NCI-H82 treated with DMSO at 0.1 percent for 48 hours (cell line): ENCODE data around the gene ACSS1.

ENCODE experiments used
- DNase-seq: peaks from one replicate; lab custom pipeline; 2025; ENCODE audit not compliant: unreplicated experiment; lab: John Stamatoyannopoulos, UW

The ACSS1 gene

DNA sequence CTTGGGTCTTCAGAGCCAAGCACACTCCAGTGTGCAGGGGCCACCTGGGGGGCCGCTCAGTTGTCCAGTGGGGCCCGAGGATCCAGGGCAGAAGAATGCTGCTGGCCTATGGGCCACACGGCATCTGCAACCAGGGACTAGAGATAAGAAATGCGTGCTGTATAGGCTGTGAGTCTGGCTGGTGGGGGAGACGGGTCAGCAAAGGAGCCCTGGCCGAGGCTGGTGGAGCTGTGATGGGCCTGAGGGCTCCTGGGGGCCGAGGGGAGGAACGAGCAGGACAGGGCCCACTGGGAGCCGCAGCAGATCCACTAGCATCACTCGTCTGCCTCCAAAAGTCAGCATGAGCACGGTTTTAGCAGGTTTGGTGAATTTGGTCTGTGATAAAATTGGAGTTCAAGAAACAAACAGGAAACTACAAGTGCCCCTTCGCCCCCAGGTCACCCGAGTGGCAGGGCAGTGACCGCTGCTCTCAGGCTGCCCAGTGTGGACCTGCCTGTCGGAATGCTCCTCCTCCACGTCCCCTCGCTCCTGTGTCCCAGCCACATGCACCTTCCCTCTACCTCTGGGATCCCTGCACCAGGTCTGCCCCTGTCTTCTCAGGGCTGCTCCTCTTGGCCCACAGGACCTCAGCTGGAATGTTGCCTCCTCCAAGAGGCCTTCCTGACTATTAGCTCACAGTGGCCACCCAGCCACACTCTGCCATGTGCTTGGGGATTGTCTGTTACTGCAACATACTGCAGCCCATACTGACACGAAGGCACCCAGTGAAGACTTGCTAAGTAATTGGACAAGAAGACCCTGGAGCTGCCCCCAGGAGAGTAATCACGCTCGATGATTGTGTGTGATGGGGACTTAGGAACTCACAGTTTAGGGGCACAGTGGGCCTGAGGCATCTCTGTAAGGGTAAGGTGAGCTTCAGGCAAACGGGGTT is 10.9 kb downstream of the ACSS1 start:
- DNase-seq, result no peak

DNA sequence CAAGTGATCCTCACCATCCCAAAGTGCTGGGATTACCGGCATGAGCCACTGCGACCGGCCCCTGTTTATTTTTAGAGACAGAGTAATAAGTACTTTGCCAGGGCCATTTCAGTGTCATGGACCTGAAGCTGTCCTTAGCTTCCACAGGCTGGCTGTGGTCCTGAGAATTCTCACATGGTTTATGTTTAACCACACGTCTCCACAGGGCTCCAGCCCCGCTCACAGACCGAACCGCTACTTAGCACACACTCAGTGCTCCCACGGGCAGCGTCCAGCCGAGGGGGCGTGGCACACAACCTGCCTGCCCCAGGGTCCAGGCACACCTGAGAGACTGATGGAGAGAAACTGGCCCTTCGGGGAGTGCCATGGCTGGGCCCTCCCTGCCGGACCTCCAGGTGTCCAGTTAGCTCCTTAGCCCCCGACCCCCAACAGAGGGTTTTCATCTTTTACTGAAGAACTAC is 11.7 kb downstream of the ACSS1 start:
- no peak for DNase-seq

DNA sequence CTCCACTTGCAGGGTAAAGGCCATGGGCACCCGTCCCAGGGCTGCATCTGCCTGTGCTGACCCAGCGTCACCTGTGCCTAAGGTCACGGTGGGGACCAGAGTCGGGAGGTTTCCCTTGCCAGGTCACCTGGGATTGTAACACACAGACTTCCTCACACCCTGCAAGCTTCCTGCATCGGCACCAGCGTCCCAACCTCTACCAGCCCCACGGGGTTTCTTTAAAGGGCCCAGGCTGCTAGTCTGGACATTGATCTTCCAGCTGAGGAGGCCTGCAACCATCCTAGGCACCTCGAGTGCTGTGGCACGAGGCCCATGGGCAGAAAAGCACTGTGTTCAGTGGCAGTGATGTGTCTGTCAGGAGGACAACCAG is 12.6 kb downstream of the ACSS1 start:
- no peak for DNase-seq

DNA sequence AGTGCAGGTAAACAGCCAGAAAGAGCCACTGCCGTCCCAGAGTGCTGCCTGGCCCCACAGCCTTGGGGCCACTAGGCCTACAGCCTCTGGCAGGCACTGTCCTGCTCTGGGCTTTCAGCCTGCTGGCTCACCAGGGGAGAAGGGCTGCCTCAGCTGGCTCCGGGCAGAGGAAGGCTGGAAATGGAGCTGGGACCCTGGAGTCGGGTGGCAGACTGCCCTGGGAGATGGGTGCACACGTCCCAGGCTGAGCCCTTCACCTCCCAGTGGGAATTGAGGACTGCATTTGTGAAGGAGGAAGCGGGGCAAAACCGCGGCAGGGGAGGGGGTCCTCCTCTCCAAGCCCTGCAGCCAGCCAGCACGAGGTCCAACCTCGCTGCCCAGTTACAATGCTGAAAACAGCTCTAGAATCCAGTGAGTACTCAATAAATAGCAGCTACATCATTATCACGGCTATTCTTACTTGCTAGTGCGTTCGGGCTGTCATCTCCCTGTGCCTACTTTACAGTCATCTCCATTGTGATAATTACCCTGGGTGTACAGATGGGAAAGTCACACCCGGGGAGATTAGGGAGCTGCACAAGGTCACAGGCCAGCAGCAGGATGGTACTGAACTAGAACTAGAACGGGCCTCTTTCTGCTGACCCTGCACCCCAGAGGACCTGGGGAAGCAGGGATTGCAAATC is 13.1 kb downstream of the ACSS1 start:
- no peak for DNase-seq

DNA sequence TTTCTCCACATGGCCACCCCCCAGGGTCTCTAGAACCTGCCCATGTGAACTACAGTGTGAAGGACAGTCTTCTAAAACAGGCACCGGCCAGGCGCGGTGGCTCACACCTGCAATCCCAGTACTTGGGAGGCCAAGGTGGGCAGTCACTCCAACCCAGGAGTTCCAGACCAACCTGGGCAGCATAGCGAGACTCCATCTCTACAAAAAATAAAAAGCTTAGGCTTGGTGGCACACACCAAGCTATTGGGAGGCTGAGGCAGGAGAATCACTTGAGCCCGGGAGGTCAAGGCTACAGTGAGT is 13.7 kb downstream of the ACSS1 start:
- no peak for DNase-seq

DNA sequence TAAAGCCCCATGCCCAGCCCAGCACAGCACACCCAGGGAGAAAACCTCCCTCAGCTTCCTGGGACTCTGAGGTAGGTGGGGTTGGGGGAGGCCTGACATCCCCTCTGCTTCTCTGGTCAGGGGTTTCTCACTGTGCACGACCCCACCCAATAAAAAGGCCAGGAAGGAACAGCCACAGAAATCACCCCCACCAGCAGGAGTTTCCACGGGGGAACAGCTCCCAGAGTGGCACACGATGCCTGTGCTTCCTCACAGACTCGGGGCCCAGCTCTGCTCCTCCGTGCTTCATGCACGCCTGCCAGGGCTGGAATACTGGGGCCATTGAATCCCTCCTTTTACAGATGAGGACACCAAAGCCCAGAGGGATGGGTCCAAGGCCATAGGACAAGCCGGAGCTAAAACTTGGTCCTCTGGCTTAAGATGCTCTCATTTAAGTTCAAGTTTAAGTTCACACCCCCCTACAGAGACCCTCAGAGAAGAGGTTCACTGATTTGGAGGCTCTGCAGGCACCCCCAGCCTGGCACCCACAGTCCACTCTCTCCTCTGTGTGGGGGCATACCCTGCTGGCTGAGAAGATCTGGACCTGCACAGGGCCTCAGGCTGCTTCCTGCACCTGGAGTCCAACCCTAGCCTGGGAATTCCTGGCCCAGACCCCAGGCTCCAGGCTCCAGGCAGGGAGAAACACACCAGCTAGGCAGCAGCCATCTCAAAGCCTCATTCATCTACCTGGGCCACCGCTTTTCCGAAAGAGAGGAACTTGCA is 14.3 kb downstream of the ACSS1 start:
- DNase-seq, result no peak

DNA sequence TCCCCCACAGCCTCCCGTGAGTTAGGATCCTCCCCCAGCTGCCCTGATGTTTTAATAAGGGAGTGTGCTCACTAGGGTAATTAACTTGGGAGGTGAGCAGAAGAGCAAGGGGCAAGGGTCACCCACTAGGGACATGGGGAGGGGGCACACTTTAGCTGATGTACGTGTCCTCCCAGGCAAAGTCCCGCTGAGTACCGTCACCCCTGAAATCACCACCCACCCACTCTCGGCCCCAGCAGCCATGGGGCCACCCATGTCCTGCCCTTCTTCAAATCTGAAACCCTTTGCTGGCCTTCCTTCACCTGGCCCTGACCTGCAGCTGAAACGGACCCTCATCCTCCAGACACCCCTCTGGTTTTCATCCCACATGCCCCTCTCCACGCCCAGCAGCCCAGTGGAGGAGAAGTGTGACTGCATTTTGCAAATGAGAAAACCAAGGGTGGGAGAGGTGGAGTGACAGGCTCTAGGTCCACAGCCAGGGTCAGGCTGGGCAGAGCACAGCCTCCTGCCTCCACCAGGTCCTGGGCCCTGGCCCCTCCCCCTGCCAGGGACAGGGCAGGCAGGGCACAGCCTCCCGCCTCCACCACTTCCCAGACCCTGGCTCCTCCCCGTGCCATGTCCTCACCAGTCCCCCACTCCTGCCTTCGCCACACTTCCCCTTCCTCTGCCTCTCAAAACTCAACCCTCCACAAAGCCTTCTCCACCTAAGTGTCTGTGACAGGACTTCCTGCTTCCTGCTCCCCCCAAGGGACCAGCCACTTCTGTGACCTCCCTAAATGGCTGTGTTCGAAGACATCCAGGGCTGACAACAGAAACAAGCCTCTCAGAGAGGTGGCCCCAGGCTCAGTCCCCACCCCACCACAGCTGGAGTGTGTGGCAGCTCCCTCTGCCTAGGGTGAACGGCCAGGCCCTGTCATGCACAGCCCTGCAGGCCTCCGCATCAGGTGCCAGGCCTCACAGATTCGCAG is 15.1 kb downstream of the ACSS1 start:
- DNase-seq, result no peak

DNA sequence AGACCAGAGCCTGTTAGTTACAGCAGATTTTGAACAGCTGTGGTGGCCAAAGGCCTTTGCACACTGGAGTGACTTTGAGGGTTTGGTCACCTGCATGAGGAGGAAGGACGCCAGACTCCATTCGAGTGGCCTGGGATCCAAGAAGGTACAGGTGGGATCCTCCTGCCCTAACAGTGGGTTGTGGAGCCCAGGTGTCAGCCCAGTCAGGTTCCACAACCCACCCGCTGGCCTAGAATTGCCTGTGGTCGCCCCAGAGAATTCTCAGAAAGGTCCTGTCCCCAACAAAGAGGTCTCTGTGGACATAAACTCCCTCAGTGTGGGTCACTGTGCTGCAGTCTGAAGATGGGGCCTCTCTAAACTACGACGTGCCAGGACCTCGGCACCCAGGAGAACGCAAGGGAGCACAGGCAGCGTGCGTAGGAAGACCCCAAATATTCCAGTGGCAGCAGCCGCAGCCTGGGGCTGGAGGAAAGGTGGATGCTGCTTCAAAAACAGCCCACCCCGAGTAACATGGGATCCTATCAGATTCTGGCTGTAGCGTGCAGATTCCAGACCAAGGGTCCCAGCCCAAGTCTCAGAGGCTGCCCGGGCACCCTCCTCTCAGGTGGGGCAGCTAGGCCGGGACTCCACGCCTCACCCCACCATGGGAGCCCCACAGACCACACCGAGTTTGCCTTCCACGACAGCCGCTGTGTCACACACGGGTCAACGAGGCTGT is 16.0 kb downstream of the ACSS1 start:
- no peak for DNase-seq

DNA sequence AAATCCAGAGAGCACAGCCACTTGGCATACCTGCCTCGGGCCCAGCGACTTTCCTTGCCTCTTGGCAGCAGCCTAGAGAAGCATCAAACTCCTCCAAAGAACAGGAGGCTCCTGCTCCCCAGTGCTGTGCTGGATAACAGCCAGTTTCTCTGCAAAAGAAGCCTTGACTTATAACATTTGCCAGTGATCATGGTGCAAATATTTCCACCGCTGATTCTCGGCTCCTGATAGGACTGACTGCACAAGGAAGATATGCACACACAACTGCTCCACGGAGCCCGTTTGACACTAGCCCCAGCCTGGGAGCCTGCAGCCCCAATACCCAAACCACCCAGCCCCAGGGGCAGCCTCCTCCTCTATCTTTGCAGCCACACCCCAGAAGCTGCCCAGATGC is 17.5 kb downstream of the ACSS1 start:
- DNase-seq, result no peak

DNA sequence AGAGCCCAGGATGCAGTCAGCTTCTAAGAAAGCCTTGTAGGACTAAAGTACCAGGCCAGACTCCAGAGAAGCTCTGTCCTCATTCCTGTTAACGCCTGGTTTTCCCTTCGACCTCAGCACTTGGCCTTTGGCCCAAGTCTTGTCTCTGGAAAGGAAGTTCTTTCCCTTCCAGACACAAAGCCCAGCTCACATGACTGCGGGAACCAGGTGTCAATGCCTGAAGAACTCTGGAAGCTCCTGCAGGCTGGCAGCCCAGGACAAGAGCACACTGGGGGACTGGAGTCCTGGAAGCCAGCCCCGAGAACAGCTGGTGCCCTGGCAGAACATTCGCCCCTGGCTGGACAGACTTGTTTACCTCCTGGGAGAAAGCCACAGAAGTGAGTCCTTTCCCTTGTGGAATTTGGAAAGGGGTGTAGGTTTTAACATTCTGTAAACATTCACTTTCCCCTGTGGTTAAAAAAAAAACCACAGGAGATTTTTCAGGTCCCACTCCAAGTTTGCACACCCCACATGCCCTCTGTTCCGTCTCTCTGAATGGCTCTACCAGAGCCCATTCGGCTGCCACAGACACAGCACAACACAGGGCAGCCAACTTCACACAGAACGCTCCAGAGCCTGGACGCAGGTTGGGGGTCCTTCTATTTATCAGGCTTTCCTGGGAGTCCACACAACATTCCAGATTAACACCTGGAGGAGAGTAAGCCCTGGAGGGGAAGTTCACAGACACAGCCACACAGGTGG is 18.1 kb downstream of the ACSS1 start:
- DNase-seq, result no peak

DNA sequence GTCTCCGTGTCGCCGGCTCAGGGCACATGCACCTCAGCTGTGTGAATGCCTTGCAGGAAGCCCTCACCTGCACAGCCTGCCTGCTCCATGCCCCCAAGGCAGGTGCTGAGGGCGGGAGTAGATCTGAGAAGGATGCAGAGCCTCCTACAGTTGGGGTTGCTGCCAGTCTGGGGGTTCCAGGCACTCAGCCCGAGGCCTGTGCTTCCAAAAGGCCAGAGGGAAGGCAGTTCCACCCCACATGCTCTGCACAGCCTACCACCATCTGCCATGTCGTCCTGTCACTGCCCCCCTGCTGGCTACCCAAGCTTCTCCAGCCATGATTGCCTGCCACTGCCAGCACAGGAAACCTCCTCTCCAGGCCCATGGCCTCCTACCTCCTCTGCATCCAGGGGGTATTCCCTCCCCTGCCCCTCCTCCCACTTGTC is 19.3 kb downstream of the ACSS1 start:
- DNase-seq, result no peak

DNA sequence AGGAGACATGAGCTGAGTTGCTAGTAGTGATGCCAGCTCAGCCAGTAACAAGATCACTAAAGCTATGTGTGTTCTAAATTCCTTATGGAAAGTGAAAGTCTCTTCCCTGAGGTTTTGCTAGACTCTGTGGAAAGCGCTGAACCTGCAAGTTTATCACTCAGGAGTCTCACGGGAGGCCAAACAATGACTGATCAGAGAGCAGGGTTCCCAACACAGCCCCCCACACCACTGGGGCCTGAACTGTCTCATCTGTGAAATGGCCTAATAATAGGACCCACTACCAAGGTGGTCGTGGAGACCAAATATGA is 19.9 kb downstream of the ACSS1 start:
- DNase-seq, result no peak

DNA sequence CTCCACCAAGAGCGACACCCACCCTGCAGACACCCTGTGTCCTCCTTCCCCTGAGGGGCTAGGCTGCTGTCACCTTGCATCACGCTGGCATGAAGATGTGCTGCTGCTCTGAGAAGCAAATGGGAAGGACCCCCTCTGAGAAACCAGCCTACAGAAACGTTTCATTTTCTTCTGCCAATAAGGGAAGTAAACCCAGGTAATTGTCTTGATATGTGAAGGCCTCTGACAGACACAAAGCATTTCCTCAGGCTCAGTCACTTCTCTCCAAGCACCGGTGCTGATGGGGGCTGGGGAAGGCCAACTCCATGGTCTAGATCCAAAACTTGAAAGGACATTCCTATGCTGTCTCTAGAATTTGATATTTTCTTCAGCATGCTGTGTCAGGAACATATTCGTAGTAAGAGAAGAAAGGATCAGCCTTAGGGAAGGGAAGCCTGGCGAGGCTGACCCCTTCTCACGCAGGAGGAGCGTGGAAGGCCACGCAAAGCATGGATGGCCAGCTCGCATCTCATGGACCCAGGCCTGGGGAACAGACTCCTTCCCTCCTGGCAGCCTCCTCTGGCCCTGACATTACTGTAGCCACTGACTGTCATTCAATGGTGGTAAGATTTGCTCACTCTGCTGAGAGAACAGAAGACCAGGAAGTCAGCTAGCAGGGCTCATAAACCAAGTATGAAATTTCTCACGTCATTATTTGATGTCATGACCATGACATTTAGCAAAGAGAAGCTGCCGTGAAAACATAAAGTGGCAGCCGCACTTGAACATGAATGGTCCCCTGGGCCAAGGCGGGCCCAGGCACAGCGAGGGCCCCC is 20.4 kb downstream of the ACSS1 start:
- DNase-seq, result no peak

DNA sequence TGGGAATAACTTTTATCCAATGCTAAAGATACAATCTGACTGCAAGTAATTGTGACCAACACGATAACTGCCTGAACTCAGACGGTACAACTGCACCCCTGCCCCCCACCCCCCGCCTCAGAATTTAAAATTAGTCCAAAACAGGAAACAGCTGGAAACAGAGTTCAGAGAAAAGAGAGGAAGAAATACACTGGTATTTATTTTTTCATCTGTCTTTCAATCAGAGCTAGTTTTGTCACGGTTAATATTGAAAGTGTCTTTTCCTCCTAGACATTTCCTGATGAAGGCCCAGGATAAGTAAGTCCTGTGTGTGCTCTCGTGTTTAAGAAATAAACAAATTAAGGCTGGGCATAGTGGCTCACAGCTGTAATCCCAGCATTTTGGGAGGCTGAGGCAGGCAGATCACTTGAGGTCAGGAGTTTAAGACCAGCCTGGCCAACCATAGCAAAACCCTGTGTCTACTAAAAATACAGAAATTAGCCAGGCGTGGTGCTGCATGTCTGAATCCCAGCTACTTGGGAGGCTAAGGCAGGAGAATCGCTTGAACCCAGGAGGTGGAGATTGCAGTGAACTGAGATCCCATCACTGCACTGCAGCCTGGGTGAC is 21.5 kb downstream of the ACSS1 start:
- DNase-seq, result no peak

DNA sequence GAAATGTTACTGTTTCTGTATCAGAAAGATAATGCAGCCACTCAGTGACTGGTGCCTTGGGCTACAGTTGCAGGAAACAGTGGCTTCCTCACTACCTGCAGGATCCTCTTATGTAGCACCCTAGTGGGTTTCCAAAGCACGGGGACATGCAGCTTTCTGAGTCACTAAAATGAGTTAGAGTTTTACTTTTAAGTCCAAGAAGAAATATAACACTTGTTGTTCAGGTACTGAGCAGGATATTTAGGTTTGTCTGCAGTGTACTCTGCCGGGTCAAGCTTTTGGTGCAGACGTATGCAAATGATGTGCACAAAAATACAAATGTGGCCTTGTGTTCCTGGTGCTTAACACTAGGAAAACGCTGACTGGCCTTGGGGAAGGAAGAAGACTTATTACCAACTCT is 22.0 kb downstream of the ACSS1 start:
- no peak for DNase-seq

DNA sequence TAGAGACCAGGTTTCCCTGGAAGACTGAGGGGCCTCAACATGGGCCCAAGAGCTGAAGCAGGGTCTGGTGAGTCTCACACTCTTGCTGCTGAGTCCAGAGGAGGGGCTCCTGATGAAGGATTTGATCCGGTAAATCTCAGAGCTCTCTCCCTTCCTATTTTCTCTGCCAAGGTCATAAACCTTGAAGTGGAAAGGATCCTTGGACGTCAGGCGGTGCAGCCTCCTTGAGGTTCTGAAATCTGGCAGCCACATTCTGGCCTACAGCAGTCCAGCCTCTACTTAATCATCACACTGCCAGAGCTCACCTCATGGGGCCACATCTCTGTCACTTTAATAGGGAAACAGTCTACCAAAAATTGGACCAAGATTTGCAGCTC is 24.0 kb downstream of the ACSS1 start:
- DNase-seq, result no peak

DNA sequence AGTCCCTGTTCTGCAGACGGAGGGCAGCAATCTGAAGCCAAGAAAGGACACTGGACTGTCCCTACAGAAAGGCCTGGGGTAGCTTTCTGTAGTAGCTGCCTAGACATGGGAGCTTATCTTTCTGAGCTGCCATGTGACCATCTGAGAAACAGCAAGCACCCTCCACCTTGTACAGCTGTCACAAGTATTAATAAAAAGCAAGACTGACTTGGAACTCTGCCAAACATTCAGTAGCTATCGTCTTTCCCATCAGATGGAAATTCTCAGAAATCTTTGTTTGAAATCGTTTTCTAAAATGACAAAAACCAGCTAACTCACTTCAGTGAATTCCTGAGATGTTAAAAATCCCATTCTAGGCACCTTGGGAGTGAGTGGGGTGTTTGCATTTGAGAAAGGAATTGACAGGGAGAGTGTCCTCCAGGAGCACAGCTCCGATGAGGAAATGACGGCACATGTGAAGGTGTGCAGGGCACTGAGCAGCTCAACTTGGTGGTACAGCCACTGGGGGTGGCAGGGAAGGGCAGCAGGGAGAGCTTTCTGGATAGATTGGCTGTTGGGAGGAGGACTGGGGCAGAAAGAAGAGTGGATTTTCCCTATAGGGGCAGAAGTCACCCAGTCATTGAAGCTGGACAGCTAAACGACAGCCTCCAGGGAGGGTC is 24.5 kb downstream of the ACSS1 start:
- DNase-seq, result no peak
